ENCODE data around the gene WDFY3.

- no peak for TF ChIP-seq CTCF (IDR thresholded peaks at IDR 0.05)
- no peak for TF ChIP-seq POLR2A (IDR thresholded peaks at IDR 0.05)
Observed at GRCh38 chr4:84792366-84793301, 173.9 kb downstream of the WDFY3 start.

All from suprapubic skin (tissue), 3 donors.